C4-2B (cell line): ENCODE results near the gene DNAH17.

Experiments
- ZFX ChIP-seq: fragments of 450-650 bp; IDR thresholded peaks from 2 replicates; pipeline ENCODE4 v1.6.1; 2017
- TF ChIP-seq, protein P1 (sequence below): fragments of 450-650 bp; conservative IDR thresholded peaks from 2 replicates; pipeline ENCODE4 v1.5.1; 2017; ENCODE audit warnings: mild to moderate bottlenecking

- TF ChIP-seq, protein P1, sequence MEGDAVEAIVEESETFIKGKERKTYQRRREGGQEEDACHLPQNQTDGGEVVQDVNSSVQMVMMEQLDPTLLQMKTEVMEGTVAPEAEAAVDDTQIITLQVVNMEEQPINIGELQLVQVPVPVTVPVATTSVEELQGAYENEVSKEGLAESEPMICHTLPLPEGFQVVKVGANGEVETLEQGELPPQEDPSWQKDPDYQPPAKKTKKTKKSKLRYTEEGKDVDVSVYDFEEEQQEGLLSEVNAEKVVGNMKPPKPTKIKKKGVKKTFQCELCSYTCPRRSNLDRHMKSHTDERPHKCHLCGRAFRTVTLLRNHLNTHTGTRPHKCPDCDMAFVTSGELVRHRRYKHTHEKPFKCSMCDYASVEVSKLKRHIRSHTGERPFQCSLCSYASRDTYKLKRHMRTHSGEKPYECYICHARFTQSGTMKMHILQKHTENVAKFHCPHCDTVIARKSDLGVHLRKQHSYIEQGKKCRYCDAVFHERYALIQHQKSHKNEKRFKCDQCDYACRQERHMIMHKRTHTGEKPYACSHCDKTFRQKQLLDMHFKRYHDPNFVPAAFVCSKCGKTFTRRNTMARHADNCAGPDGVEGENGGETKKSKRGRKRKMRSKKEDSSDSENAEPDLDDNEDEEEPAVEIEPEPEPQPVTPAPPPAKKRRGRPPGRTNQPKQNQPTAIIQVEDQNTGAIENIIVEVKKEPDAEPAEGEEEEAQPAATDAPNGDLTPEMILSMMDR, result no peak
- TF ChIP-seq ZFX, result no peak
These were observed 49.9 kb downstream of the DNAH17 start for GRCh38 chr17:78527345-78527744.
